Activated CD4-positive, CD25-positive, alpha-beta regulatory T cell treated with anti-CD3 and anti-CD28 coated beads, Interleukin-2, amount 50 U/mL, for 24 hours (primary cell): Measurements from ENCODE around the gene TMEM119.

Experiments used
- ATAC-seq, 2 donors: fragments of 150-1000 bp; cut with Tn5 transposase; one replicate each; pipeline ENCODE4 v1.10.0; 2021; ENCODE audit warnings: mild to moderate bottlenecking in 1 of 2, moderate library complexity in 1 of 2

Gene TMEM119

GRCh38 chr12:108615918-108616317 is 18.0 kb upstream of the TMEM119 start:
- no peak for ATAC-seq

DNA sequence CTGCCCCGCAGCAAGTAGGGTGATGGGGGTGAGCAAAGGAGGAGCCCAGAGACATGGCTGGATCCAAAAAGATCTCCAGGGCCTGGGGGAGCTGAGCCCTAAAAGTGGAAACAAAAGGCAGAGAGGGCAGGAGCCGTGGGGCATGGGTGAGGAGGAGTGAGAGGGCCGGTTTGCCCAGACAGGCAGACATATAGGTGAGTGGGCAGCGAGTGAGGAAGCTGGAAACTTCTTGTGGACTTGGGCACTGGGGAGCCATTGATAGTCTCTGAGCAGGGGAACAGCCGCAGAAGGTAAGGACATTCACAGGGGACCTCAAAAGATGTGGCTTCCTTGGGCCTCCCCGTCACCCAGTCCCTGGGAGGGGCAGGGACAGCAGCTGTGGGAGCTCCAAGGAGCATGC is 16.8 kb upstream of the TMEM119 start:
- ATAC-seq = no peak

- no peak for ATAC-seq
Observed at GRCh38 chr12:108614041-108614440, 16.2 kb upstream of the TMEM119 start.

GRCh38 chr12:108613548-108613947 is 15.7 kb upstream of the TMEM119 start:
- no peak for ATAC-seq

- ATAC-seq = no peak
Observed at GRCh38 chr12:108612788-108613282, 15.0 kb upstream of the TMEM119 start.

DNA sequence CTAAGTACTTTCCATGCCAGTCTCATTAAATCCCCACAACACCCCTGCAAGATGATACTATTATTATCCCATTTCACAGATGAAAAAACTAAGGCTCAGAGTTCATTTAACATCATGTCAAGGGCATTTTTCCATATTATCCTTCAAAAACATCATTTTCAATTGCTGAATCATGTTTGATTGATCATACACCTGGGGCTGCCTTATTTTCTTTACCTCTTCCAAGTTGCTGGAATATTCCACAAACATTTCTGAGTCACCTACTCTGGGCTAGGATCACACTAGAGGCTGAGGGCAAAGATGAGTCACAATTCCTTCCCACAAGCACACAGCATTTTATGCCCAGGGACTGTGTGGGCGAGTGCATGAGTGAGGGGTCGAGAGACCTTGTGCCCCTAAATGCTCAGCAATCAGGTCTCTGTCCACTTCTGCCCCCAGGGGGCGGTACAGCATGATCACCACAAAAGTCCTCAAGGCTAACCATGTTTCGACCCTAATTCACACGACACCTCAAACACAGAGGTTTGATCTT is 14.1 kb upstream of the TMEM119 start:
- ATAC-seq = peak; percentile 26 to 41

DNA sequence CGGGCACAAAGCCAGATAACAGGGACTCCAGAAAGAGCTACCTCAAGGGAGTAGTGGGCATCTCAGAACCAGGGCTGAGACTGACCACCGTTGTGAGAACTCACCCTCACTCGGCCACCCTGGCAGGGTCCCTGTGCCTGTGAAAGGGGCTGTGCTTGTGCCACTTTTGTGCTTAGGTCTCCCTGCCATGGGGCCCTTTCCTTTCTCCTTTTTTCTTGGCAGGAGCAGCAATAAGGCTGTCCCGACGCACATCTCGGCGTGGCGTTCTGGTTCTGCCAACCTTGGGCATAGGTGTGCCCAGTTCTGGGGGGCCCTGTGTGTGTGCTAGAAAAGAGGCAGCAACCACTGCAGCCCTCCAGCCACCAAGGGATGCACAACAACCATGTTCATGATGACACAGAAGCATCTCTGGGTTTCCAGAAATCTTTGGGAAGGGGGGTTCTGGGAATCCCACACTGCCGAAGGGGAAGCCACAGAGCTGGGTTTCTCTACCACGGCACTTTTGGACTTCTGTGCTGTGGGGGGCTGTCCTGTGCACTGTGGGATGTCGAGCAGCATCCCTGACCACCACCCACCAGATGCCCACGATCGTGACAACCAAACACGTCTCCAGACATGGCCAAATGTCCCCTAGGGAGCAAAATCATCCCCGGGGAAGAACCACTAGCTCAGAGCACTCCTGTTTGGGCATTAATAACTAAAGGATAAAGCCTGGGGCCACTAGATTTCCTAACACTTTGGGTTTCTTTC is 13.1 kb upstream of the TMEM119 start:
- no peak for ATAC-seq

GRCh38 chr12:108610336-108610815 is 12.5 kb upstream of the TMEM119 start:
- no peak for ATAC-seq

- ATAC-seq = no peak
Observed at GRCh38 chr12:108609537-108610335, 11.9 kb upstream of the TMEM119 start.

- ATAC-seq = no peak
Observed at GRCh38 chr12:108608616-108609015, 10.7 kb upstream of the TMEM119 start.

- ATAC-seq = no peak
Observed at GRCh38 chr12:108607981-108608600, 10.2 kb upstream of the TMEM119 start.

- no peak for ATAC-seq
Observed at GRCh38 chr12:108606492-108606891, 8.6 kb upstream of the TMEM119 start.

- ATAC-seq = no peak
Observed at GRCh38 chr12:108605690-108606406, 8.0 kb upstream of the TMEM119 start.

- no peak for ATAC-seq
Observed at GRCh38 chr12:108605000-108605689, 7.3 kb upstream of the TMEM119 start.

DNA sequence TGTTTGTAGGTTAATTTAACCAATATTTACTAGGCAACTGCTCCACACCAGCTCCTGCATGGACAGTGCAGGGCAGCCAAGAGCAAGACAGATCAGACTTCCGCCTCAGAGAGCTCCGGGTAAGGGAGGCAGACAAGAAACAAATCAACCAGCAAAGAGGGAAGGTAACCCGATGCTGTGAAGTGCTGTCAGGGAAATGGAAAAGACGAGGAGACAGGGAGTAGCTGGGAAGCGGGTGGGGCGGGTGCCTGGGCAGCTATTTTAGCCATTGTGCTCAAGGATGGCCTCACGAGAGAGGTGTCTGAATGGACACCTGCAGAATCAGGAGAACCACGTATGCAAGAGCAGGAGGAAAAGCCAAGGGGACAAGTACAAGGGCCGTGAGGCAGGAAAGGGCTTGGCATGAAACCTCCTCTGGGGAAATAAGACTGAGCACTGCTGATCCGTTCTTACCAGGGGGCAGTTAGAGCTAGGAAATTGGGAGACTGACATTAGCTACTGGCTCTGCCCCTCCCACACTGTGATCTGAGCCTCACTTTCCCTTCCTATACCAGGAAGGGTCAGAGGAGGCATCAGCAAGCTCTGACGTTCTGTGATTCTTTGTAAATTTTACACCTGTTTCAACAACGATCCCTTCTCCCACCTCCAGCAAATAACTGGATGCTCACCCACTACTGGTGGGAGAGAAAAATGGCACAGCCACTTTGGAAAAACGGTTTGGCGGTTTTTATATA is 6.5 kb upstream of the TMEM119 start:
- ATAC-seq = no peak

- ATAC-seq = no peak
Observed at GRCh38 chr12:108603743-108604142, 5.9 kb upstream of the TMEM119 start.

DNA sequence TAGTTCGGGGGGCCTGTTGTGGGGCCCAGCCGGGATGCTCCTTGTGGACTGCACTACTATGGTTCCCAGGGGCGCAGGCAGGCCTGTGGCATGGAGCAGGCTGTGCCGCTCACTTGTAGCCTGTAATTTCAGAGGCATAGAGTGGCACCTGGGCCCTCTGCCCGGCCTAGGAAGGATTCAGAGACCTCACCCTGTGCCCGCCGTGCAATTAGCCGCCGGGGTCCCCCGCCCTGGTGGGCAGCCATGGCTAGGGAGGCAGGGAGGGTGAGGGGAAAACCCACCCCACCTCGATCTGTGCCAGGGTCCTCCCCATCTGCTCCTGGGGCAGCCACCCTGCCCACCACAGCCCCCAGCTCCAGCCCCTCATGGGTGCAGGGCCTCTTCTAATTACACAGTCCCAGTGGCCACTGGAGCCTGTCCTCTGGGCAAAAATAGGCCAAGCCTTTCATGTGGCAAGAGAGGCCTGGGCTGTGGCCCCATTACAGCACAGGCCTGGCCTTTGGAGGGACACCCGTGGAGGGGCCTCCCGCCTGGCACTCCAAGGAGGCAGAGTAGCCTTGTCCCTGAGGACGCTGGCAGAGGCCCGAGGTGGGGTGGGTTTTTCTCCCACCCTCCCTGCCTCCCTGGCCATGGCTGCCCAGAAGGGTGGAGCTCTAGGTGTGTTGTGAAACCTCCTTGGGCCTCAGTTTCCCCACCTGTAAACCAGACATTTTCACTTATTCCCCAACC is 5.3 kb upstream of the TMEM119 start:
- ATAC-seq = no peak

- no peak for ATAC-seq
Observed at GRCh38 chr12:108602209-108602705, 4.4 kb upstream of the TMEM119 start.

DNA sequence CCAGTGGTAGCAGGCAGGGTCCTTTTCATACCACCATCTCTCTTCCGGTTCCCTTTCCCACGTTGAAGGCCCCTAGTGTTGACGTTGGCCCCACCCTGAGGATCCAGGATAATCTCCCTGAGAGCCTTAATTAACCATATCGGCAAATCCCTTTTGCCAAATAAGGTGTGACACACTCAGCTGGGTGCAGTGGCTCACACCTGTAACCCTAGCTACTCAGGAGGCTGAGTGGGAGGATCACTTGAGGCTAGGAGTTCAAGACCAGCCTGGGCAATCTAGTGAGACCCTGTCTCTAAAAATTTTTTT is 2.8 kb upstream of the TMEM119 start:
- ATAC-seq = no peak

DNA sequence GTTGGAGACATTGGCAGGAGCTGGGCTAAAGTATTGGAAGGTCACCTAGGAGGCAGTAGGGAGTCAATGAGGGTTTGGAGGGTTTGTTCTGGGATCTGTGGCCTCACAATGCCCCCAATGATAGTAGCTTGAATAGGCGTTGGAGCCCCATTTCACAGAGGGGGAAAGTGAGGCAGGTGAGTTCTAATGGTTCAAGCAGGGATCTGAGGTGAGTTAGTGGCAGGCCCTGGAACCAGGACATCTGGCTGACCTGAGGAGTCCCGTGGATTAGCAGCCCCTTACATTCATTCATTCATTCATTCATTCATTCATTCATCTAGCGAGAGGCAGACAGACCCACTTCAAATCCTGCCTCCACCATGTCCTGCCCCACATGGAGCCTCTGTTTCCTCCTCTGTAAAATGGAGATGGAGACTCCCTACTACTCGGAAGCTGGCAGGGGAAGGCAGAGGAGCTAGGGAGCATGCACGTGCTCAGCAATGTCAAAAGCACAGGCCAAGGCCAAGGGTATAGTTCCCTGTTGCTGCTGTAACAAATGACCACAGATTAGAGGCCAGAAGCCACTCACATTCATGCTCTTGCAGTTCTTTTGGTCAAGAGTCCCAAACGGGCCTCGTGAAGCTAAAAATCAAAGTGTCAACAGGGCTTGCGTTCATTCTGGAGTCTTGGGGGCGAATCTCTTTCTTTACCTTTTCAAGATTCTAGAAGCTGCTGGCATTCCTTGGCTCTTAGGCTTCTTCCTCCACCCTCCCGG is 2.2 kb upstream of the TMEM119 start:
- no peak for ATAC-seq
